KMS-11 (cell line): Measurements from ENCODE around the gene TBC1D2.

Experiments used
- H2AFZ ChIP-seq: fragments of 200-600 bp; sonication (generic); 2 replicates; pipeline ENCODE4 v1.6.1; 2016; ENCODE audit warnings: antibody characterized with exemption, mixed run types, low read depth
- H3K27ac ChIP-seq: fragments of 200-600 bp; sonication (generic); 2 replicates; pipeline ENCODE4 v1.6.1; 2016; ENCODE audit warnings: mild to moderate bottlenecking, mixed run types
- H3K27me3 ChIP-seq: fragments of 200-600 bp; sonication (generic); 2 replicates; pipeline ENCODE4 v1.6.1; 2017; ENCODE audit warnings: mild to moderate bottlenecking, low read depth, mixed run types, moderate library complexity; ENCODE audit not compliant: insufficient read depth
- H3K36me3 ChIP-seq: fragments of 200-600 bp; sonication (generic); 2 replicates; pipeline ENCODE4 v1.6.1; 2017; ENCODE audit warnings: mild to moderate bottlenecking, mixed run types; ENCODE audit not compliant: insufficient read depth
- H3K4me1 ChIP-seq: fragments of 200-600 bp; sonication (generic); 2 replicates; pipeline ENCODE4 v1.6.1; 2016; ENCODE audit warnings: mild to moderate bottlenecking, low read depth, mixed run types; ENCODE audit not compliant: poor library complexity, severe bottlenecking
- H3K4me2 ChIP-seq: fragments of 200-600 bp; sonication (generic); 2 replicates; pipeline ENCODE4 v1.7.0; 2016; ENCODE audit warnings: mild to moderate bottlenecking, mixed run types
- H3K4me3 ChIP-seq: fragments of 200-600 bp; sonication (generic); IDR thresholded peaks from 2 replicates; pipeline ENCODE4 v1.6.1; 2017; ENCODE audit warnings: low read depth, low read length, mixed read lengths; ENCODE audit not compliant: insufficient read depth
- H3K79me2 ChIP-seq: fragments of 200-600 bp; sonication (generic); 2 replicates; pipeline ENCODE4 v1.6.1; 2016; ENCODE audit warnings: low read depth, mixed run types; ENCODE audit not compliant: insufficient read depth
- H3K9ac ChIP-seq: fragments of 200-600 bp; sonication (generic); 2 replicates; pipeline ENCODE4 v1.6.1; 2016; ENCODE audit warnings: mild to moderate bottlenecking, mixed run types
- H4K20me1 ChIP-seq: fragments of 200-600 bp; sonication (generic); 2 replicates; pipeline ENCODE4 v1.6.1; 2016; ENCODE audit warnings: mild to moderate bottlenecking, mixed run types; ENCODE audit not compliant: insufficient read depth
- CTCF ChIP-seq: fragments of 200-600 bp; sonication (generic); conservative IDR thresholded peaks from 2 replicates; pipeline ENCODE4 v1.6.1; 2017; ENCODE audit warnings: low read depth, mild to moderate bottlenecking, antibody characterized with exemption, low read length, moderate library complexity, mixed read lengths

TBC1D2 gene

GRCh38 chr9:98220911-98221310, 34.5 kb downstream of the TBC1D2 start:
- Histone ChIP-seq H3K36me3 (no peaks in the 10 kb centered on the region), H3K27ac (no peak overlapping the region), H3K4me1 (no peaks in the 10 kb centered on the region)

DNA sequence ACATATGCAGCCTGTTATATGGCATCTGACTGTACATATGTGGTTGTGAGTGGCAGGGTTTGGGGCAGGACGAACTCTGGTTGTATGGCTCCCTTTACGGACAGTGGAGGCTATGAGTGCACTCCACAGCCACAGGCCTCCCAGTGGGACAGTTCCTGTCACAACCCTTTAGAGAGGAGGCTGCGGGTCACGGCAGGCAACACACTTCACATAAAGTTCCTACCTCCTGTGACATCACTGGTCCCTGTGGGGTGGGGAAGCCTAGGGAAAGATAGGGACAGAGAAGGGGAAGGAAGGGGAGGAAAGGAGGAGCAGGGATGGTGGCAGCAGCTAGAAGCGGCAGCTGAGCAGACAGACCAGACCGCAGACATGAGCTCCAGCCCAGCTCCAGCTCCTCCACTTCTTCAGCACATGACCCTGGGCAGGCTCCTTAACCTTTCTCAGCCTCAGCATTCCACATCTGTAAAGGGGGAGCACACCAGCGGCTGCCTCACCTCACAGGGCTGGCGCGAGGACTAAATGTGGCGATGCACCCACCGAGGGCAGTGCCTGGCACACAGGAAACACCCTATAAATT, 35.6 kb downstream of the TBC1D2 start:
- Histone ChIP-seq H3K4me1 (no peaks in the 10 kb centered on the region), H3K9ac (no peak overlapping the region), H3K4me2 (no peak overlapping the region), H3K27ac (no peak overlapping the region), H3K27me3 (no peaks in the 10 kb centered on the region), H2AFZ (no peak overlapping the region), H3K4me3 (no peak overlapping the region), H4K20me1 (no peaks in the 10 kb centered on the region), H3K79me2 (no peaks in the 10 kb centered on the region), H3K36me3 (no peaks in the 10 kb centered on the region)
- TF ChIP-seq CTCF: no peak

More at GRCh38 chr9:98220911-98221310, 34.5 kb downstream of the TBC1D2 start:
- Histone ChIP-seq H4K20me1 (no peaks in the 10 kb centered on the region), H3K9ac (no peak overlapping the region), H2AFZ (no peak overlapping the region), H3K4me3 (no peak overlapping the region), H3K4me2 (no peak overlapping the region), H3K79me2 (no peaks in the 10 kb centered on the region), H3K27me3 (no peaks in the 10 kb centered on the region)
- TF ChIP-seq CTCF: no peak

- no peak overlapping the region for H3K4me3 ChIP-seq
- H2AFZ ChIP-seq: no peak overlapping the region
- H3K79me2 ChIP-seq: no peaks in the 10 kb centered on the region
- H4K20me1 ChIP-seq: no peaks in the 10 kb centered on the region
- no peaks in the 10 kb centered on the region for H3K27me3 ChIP-seq
- no peak for TF ChIP-seq CTCF
- H3K4me1 ChIP-seq: no peaks in the 10 kb centered on the region
- H3K9ac ChIP-seq: no peak overlapping the region
- no peak overlapping the region for H3K4me2 ChIP-seq
- H3K27ac ChIP-seq: no peak overlapping the region
- no peaks in the 10 kb centered on the region for H3K36me3 ChIP-seq
These were observed 36.1 kb downstream of the TBC1D2 start for GRCh38 chr9:98219364-98219716.

- TF ChIP-seq CTCF: no peak
- no peak overlapping the region for H3K27ac ChIP-seq
- H3K4me3 ChIP-seq: no peak overlapping the region
- no peak overlapping the region for H3K9ac ChIP-seq
- no peaks in the 10 kb centered on the region for H3K36me3 ChIP-seq
- H4K20me1 ChIP-seq: no peaks in the 10 kb centered on the region
- H3K4me1 ChIP-seq: no peaks in the 10 kb centered on the region
- H3K27me3 ChIP-seq: no peaks in the 10 kb centered on the region
- no peak overlapping the region for H3K4me2 ChIP-seq
- no peak overlapping the region for H2AFZ ChIP-seq
- no peaks in the 10 kb centered on the region for H3K79me2 ChIP-seq
These were observed 36.7 kb downstream of the TBC1D2 start for GRCh38 chr9:98218562-98219363.
